ENCODE measurements around the gene ANKS3.

DNA sequence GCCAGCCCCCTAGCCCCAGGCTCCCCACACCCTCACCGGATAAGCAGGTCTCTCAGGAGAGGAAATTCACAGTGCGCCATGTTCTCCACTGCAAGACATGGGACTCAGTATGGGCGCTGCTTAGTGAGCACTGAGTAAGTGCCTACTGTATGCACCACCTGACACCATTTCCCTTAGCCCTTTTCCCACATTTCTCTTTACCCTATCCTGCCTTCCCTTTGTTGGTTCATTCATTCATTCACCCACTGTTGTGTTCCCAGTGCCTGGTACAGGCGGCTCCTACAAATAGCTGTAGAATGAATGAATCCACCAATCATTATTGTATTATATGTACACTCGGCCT is 44.0 kb upstream of the ANKS3 start:
- TF ChIP-seq CTCF (conservative IDR thresholded peaks at IDR 0.05; ENCODE audit: low read depth, low read length) (no peak), EZH2 (IDR thresholded peaks at IDR 0.05; ENCODE audit: low read length, unreplicated experiment) (no peak), EZH2phosphoT487 (IDR thresholded peaks at IDR 0.05; ENCODE audit: borderline replicate concordance, low read length) (no peak)

All from PC-3 (cell line).